BLaER1 treated with 17β-estradiol and CSF1 and Interleukin-3, amounts not matched to agents 10 nM and 100 nM (cell line): Measurements from ENCODE around the gene IBA57.

ENCODE experiments used
- H3K27ac ChIP-seq, 11 experiments: shearing (Covaris generic); formaldehyde crosslinking; 2 replicates each; pipeline ENCODE4 v1.8.1; 2022
- H3K27me3 ChIP-seq, 11 experiments: shearing (Covaris generic); formaldehyde crosslinking; 2 replicates each; pipeline ENCODE4 v1.8.1; 2022
- H3K36me3 ChIP-seq, 11 experiments: shearing (Covaris generic); formaldehyde crosslinking; 2 replicates each; pipeline ENCODE4 v1.8.1; 2022
- H3K4me1 ChIP-seq, 10 experiments: shearing (Covaris generic); formaldehyde crosslinking; 2 replicates each; pipeline ENCODE4 v1.8.1; 2022
- H3K4me2 ChIP-seq, 11 experiments: shearing (Covaris generic); formaldehyde crosslinking; 2 replicates each; pipeline ENCODE4 v1.8.1; 2022
- H3K4me3 ChIP-seq, 10 experiments: shearing (Covaris generic); formaldehyde crosslinking; 2 replicates each; pipeline ENCODE4 v1.8.1; 2022
- H3K9ac ChIP-seq, 11 experiments: shearing (Covaris generic); formaldehyde crosslinking; 2 replicates each; pipeline ENCODE4 v1.8.1; 2022
- H3K9me3 ChIP-seq, 11 experiments: shearing (Covaris generic); formaldehyde crosslinking; replicated peaks in 1 of 11; 2 replicates each; pipeline ENCODE4 v1.8.1; 2022
- H4K20me1 ChIP-seq, 11 experiments: shearing (Covaris generic); formaldehyde crosslinking; 2 replicates each; pipeline ENCODE4 v1.8.1; 2022
- Cebpa-rat ChIP-seq, 11 experiments: shearing (Covaris generic); IDR thresholded peaks; 2 replicates each; pipeline ENCODE4 v1.8.1; 2022

Gene IBA57

GRCh38 chr1:228134591-228134990, 31.0 kb upstream of the IBA57 start:
- Histone ChIP-seq H3K4me3 (no peak overlapping the region), H3K27me3 (no peaks in the 10 kb centered on the region), H3K9me3 (no peaks in the 10 kb centered on the region), H4K20me1 (no peaks in the 10 kb centered on the region), H3K4me2 (no peak overlapping the region), H3K36me3 (no peaks in the 10 kb centered on the region), H3K9ac (no peak overlapping the region), H3K27ac (no peak overlapping the region), H3K4me1 (peaks cover 23 to 35% (median 30%) of the 10 kb centered on the region in 10 experiments)
- no peak for TF ChIP-seq Cebpa-rat (IDR thresholded peaks at IDR 0.05)

GRCh38 chr1:228136901-228137300, 28.7 kb upstream of the IBA57 start:
- Histone ChIP-seq H3K4me2 (peak overlapping the region in 7 of 11 experiments; percentile 10 to 99 (median 64); a peak in 10 of 22 replicates), H3K36me3 (peaks cover 0 to 2% (median 0%) of the 10 kb centered on the region in 11 experiments; a peak in 2 of 22 replicates), H3K4me3 (no peak overlapping the region), H3K27ac (no peak overlapping the region), H4K20me1 (peaks cover 9 to 18% (median 16%) of the 10 kb centered on the region in 11 experiments), H3K9me3 (no peaks in the 10 kb centered on the region), H3K27me3 (no peaks in the 10 kb centered on the region), H3K9ac (no peak overlapping the region), H3K4me1 (peaks cover 29 to 43% (median 36%) of the 10 kb centered on the region in 10 experiments)
- no peak for TF ChIP-seq Cebpa-rat (IDR thresholded peaks at IDR 0.05)

- H3K27ac ChIP-seq, result peak overlapping the region; percentile 78 to 93 (median 86); a peak in 21 of 22 replicates
- TF ChIP-seq Cebpa-rat (IDR thresholded peaks at IDR 0.05), result no peak
Measured at GRCh38 chr1:228139406-228139930, 26.1 kb upstream of the IBA57 start.

GRCh38 chr1:228139931-228140723, 25.5 kb upstream of the IBA57 start, which contains the start of gene GUK1:
Gene GUK1 (plus strand): TSS chr1:228140279. CDS start chr1:228140303, 24 bp downstream.
- H3K4me1 ChIP-seq, result peaks cover 62 to 75% (median 68%) of the 10 kb centered on the region in 10 experiments
- H3K36me3 ChIP-seq, result peaks cover 0 to 20% (median 4%) of the 10 kb centered on the region in 11 experiments; a peak in 13 of 22 replicates
- peak within 1 kb of the TSS; percentile 78 to 93 (median 86) for H3K27ac ChIP-seq
- peak within 1 kb of the TSS; percentile 83 to 100 (median 94) for H3K4me3 ChIP-seq
- TF ChIP-seq Cebpa-rat (IDR thresholded peaks at IDR 0.05), result no peak
- peak within 1 kb of the TSS; percentile 83 to 94 (median 90) for H3K9ac ChIP-seq
- peaks cover 41 to 50% (median 48%) of the 10 kb centered on the region in 11 experiments for H4K20me1 ChIP-seq
- peak within 1 kb of the TSS; percentile 93 to 100 (median 99) for H3K4me2 ChIP-seq
- no peaks in the 10 kb centered on the region for H3K9me3 ChIP-seq
- no peaks in the 10 kb centered on the region for H3K27me3 ChIP-seq

More at GRCh38 chr1:228139406-228139930, 26.1 kb upstream of the IBA57 start:
- peak overlapping the region; percentile 58 to 100 (median 82) for H3K4me2 ChIP-seq
- peaks cover 0 to 14% (median 0%) of the 10 kb centered on the region in 11 experiments; a peak in 7 of 22 replicates for H3K36me3 ChIP-seq
- H3K9ac ChIP-seq, result peak overlapping the region; percentile 83 to 94 (median 90); a peak in 20 of 22 replicates
- peak overlapping the region; percentile 83 to 100 (median 94) for H3K4me3 ChIP-seq
- no peaks in the 10 kb centered on the region for H3K9me3 ChIP-seq
- peaks cover 34 to 43% (median 42%) of the 10 kb centered on the region in 11 experiments for H4K20me1 ChIP-seq
- peaks cover 55 to 68% (median 62%) of the 10 kb centered on the region in 10 experiments for H3K4me1 ChIP-seq
- no peaks in the 10 kb centered on the region for H3K27me3 ChIP-seq

- H3K4me1 ChIP-seq, result peaks cover 66 to 81% (median 74%) of the 10 kb centered on the region in 10 experiments
- H3K36me3 ChIP-seq, result peaks cover 5 to 26% (median 10%) of the 10 kb centered on the region in 11 experiments; a peak in 20 of 22 replicates
- peak overlapping the region; percentile 83 to 94 (median 90) for H3K9ac ChIP-seq
- H3K4me3 ChIP-seq, result peak overlapping the region; percentile 83 to 100 (median 94)
- H3K4me2 ChIP-seq, result peak overlapping the region; percentile 93 to 100 (median 99)
- no peaks in the 10 kb centered on the region for H3K9me3 ChIP-seq
- peak overlapping the region; percentile 78 to 93 (median 86) for H3K27ac ChIP-seq
- H4K20me1 ChIP-seq, result peaks cover 47 to 56% (median 55%) of the 10 kb centered on the region in 11 experiments
- no peaks in the 10 kb centered on the region for H3K27me3 ChIP-seq
- no peak for TF ChIP-seq Cebpa-rat (IDR thresholded peaks at IDR 0.05)
Measured at GRCh38 chr1:228140724-228141225, 24.8 kb upstream of the IBA57 start.

- H4K20me1 ChIP-seq, result peaks cover 54 to 63% (median 61%) of the 10 kb centered on the region in 11 experiments
- H3K27ac ChIP-seq, result peak overlapping the region; percentile 78 to 93 (median 86)
- peak overlapping the region; percentile 83 to 94 (median 90) for H3K9ac ChIP-seq
- H3K4me3 ChIP-seq, result peak overlapping the region; percentile 83 to 100 (median 94)
- H3K27me3 ChIP-seq, result no peaks in the 10 kb centered on the region
- H3K9me3 ChIP-seq, result no peaks in the 10 kb centered on the region
- peak overlapping the region; percentile 93 to 100 (median 99) for H3K4me2 ChIP-seq
- peaks cover 66 to 86% (median 75%) of the 10 kb centered on the region in 10 experiments for H3K4me1 ChIP-seq
- peaks cover 11 to 33% (median 17%) of the 10 kb centered on the region in 11 experiments; a peak in 21 of 22 replicates for H3K36me3 ChIP-seq
- TF ChIP-seq Cebpa-rat (IDR thresholded peaks at IDR 0.05), result no peak
Measured at GRCh38 chr1:228141226-228142044, 24.2 kb upstream of the IBA57 start.

- no peaks in the 10 kb centered on the region for H3K27me3 ChIP-seq
- H3K9ac ChIP-seq, result peak overlapping the region; percentile 83 to 94 (median 90)
- H3K9me3 ChIP-seq, result no peaks in the 10 kb centered on the region
- peaks cover 18 to 41% (median 25%) of the 10 kb centered on the region in 11 experiments for H3K36me3 ChIP-seq
- peak overlapping the region; percentile 37 to 93 (median 86); a peak in 20 of 22 replicates for H3K27ac ChIP-seq
- H3K4me3 ChIP-seq, result peak overlapping the region; percentile 83 to 100 (median 94)
- H4K20me1 ChIP-seq, result peaks cover 62 to 71% (median 69%) of the 10 kb centered on the region in 11 experiments
- TF ChIP-seq Cebpa-rat (IDR thresholded peaks at IDR 0.05), result no peak
- peak overlapping the region; percentile 93 to 100 (median 99) for H3K4me2 ChIP-seq
- H3K4me1 ChIP-seq, result peaks cover 70 to 87% (median 77%) of the 10 kb centered on the region in 10 experiments
Measured at GRCh38 chr1:228142155-228142691, 23.4 kb upstream of the IBA57 start.

GRCh38 chr1:228142701-228143136, 22.9 kb upstream of the IBA57 start:
- peaks cover 67 to 76% (median 74%) of the 10 kb centered on the region in 11 experiments for H4K20me1 ChIP-seq

More at GRCh38 chr1:228142701-228143136, 22.9 kb upstream of the IBA57 start:
- Histone ChIP-seq H3K4me3 (peak overlapping the region; percentile 83 to 100 (median 94)), H3K9ac (peak overlapping the region; percentile 83 to 94 (median 90)), H3K4me2 (peak overlapping the region; percentile 93 to 100 (median 99)), H3K36me3 (peaks cover 23 to 46% (median 30%) of the 10 kb centered on the region in 11 experiments), H3K27me3 (no peaks in the 10 kb centered on the region), H3K4me1 (peaks cover 70 to 87% (median 78%) of the 10 kb centered on the region in 10 experiments), H3K27ac (peak overlapping the region in 10 of 11 experiments; percentile 22 to 93 (median 86); a peak in 15 of 22 replicates), H3K9me3 (no peaks in the 10 kb centered on the region)
- no peak for TF ChIP-seq Cebpa-rat (IDR thresholded peaks at IDR 0.05)
